ENCODE data around the gene NUCKS1.

GRCh38 chr1:205787287-205787916 is 37.4 kb upstream of the NUCKS1 start:
- TF ChIP-seq, protein P1, sequence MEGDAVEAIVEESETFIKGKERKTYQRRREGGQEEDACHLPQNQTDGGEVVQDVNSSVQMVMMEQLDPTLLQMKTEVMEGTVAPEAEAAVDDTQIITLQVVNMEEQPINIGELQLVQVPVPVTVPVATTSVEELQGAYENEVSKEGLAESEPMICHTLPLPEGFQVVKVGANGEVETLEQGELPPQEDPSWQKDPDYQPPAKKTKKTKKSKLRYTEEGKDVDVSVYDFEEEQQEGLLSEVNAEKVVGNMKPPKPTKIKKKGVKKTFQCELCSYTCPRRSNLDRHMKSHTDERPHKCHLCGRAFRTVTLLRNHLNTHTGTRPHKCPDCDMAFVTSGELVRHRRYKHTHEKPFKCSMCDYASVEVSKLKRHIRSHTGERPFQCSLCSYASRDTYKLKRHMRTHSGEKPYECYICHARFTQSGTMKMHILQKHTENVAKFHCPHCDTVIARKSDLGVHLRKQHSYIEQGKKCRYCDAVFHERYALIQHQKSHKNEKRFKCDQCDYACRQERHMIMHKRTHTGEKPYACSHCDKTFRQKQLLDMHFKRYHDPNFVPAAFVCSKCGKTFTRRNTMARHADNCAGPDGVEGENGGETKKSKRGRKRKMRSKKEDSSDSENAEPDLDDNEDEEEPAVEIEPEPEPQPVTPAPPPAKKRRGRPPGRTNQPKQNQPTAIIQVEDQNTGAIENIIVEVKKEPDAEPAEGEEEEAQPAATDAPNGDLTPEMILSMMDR (IDR thresholded peaks at IDR 0.05), result no peak
- TF ChIP-seq POLR2A (IDR thresholded peaks at IDR 0.05), result no peak

All from ovary (tissue), 3 donors.